GM20000 (cell line): Measurements from ENCODE around the gene PLXND1.

Source experiments
- DNase-seq: peaks from one replicate; pipeline ENCODE4 v3.0.0; 2012; ENCODE audit warnings: low spot score
- CTCF ChIP-seq: IDR thresholded peaks from 2 replicates; pipeline ENCODE4 v1.5.1; 2012; ENCODE audit warnings: mild to moderate bottlenecking, control low read depth; ENCODE audit errors: extremely low read depth, missing control alignments

The PLXND1 gene

DNA sequence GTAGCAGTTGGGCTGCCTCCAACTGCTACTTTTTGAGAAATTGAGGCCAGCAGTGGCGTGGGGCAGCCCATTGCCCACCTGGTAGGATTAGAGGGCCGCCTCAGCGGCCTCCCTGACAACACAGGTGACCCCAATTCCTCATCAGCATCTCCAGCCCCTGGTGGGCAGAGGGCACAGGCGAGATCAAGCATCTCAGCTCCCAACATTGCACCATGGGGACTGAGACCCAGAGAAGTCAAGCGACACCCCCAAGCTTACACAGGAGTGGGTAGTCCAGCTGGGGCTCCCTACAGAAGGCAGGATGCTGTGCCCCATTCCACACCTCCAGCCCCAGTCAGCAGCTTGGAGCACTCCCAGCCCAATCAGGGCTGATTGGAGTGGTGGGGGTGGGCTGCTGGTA is 63.7 kb downstream of the PLXND1 start:
- no peak for DNase-seq
- TF ChIP-seq CTCF, result no peak

GRCh38 chr3:129540776-129541516 is 65.5 kb downstream of the PLXND1 start:
- no peak for TF ChIP-seq CTCF
- DNase-seq, result no peak

GRCh38 chr3:129539206-129539605 is 67.3 kb downstream of the PLXND1 start:
- TF ChIP-seq CTCF, result no peak
- DNase-seq, result no peak

DNA sequence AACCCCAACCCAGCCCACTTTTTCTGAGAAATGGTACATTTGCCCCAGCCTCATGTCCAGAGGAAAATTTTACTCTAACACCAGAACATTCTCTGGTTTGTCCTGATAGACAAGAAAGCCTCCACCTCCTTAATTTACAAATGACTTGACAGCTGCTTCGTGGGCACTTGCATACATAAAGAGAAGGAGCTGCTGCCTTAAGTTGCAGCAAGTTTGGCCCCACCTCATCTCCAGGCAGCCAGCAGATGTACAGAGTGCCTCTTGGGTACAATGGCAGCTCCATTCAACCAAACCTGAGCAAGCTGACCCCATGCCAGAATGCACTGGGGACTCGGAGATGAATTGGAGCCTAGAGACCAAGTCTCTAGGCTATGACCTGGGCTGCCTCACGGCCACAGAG is 69.7 kb downstream of the PLXND1 start:
- no peak for DNase-seq
- no peak for TF ChIP-seq CTCF

DNA sequence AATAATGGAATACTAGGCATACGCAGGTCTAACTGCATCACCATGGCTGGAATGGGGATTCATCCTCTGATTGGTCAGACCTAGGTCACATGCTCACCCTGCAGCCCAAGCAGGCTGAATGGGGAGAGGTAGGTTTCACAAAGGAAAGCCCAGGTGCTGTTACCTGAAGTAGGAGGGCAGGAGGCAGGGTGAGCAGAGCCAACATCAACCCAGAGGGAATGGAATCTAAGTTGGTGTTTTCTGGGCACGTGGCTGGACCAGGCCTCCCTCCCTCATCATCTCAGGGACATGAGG is 70.2 kb downstream of the PLXND1 start:
- TF ChIP-seq CTCF, result no peak
- DNase-seq, result no peak

DNA sequence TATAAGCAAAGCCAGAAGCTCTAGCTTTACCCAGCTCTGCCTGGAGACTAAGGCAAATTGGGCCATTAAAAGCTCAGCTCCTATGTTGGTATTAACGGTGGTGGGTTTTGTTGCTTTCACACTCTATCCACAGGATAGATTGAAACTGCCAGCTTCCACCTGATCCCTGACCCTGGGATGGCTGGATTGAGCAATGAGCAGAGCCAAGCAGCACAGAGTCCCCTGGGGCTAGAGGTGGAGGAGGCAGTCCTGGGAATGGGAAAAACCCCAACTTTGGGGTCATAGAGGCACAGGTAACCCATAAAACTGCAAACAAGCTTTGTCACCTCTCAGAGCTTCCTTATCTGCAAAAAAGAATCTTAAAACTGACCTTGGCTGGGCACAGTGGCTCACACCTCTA is 71.4 kb downstream of the PLXND1 start:
- no peak for TF ChIP-seq CTCF
- DNase-seq, result no peak

DNA sequence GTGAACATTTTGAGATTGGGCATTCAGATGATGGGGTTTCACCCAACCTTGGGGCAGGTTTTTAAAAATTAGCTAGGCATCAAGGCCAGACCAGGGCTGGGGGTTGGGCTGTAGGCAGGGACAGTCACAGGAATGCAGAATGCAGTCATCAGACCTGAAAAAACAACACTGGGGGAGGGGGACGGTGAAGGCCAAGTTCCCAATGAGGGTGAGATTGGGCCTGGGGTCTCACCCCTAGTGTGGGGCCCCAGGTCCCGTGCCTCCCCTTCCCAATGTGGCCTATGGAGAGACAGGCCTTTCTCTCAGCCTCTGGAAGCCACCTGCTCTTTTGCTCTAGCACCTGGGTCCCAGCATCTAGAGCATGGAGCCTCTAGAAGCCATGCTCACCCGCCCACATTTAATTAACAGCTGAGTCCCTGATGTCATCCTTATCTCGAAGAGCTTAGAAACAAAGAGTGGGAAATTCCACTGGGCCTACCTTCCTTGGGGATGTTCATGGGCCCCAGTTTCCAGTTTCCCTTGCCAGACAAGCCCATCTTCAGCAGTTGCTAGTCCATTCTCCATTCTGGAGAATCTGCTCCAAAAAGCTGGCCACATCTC is 71.9 kb downstream of the PLXND1 start:
- DNase-seq, result no peak
- TF ChIP-seq CTCF, result no peak
